SU-DHL-6 (cell line): ENCODE measurements around the gene PLCB2.

Source experiments
- H2AFZ ChIP-seq: fragments of 200-600 bp; sonication (generic); 2 replicates; pipeline ENCODE4 v1.6.1; 2014; ENCODE audit warnings: low read depth, mild to moderate bottlenecking, moderate library complexity, mixed read lengths, antibody characterized with exemption, low read length; ENCODE audit not compliant: severe bottlenecking
- H3F3A ChIP-seq: fragments of 200-600 bp; shearing (Covaris generic); 2 replicates; pipeline ENCODE4 v1.6.0; 2016; ENCODE audit warnings: antibody characterized with exemption, mild to moderate bottlenecking; ENCODE audit not compliant: insufficient read depth
- H3K27ac ChIP-seq: fragments of 200-600 bp; sonication (generic); 2 replicates; pipeline ENCODE4 v1.5.1; 2016; ENCODE audit warnings: low read depth, mild to moderate bottlenecking, low read length, moderate library complexity, mixed read lengths
- H3K27me3 ChIP-seq: fragments of 200-600 bp; sonication (generic), shearing (Covaris generic); 2 replicates; pipeline ENCODE4 v1.6.0; 2014; ENCODE audit warnings: mild to moderate bottlenecking, low read length
- H3K36me3 ChIP-seq: fragments of 200-600 bp; sonication (generic); 2 replicates; pipeline ENCODE4 v1.6.1; 2014; ENCODE audit warnings: mild to moderate bottlenecking, low read length, mixed read lengths
- H3K4me2 ChIP-seq: fragments of 300-600, 200-600 bp; shearing (Covaris generic), sonication (generic); 2 replicates; pipeline ENCODE4 v1.6.0; 2014; ENCODE audit warnings: low read length, low read depth, mild to moderate bottlenecking; ENCODE audit not compliant: poor library complexity, severe bottlenecking
- H3K4me3 ChIP-seq: fragments of 200-600 bp; sonication (generic); 2 replicates; pipeline ENCODE4 v1.5.1; 2014; ENCODE audit warnings: antibody characterized with exemption, low read length, mild to moderate bottlenecking, mixed read lengths; ENCODE audit not compliant: insufficient read depth, poor library complexity, severe bottlenecking
- H3K79me2 ChIP-seq: fragments of 200-600 bp; sonication (generic); 2 replicates; pipeline ENCODE4 v1.6.1; 2014; ENCODE audit warnings: mild to moderate bottlenecking, low read length, moderate library complexity; ENCODE audit not compliant: insufficient read depth
- H3K9ac ChIP-seq: fragments of 200-600 bp; sonication (generic); 2 replicates; pipeline ENCODE4 v1.7.0; 2014; ENCODE audit warnings: mild to moderate bottlenecking, low read length
- H3K9me2 ChIP-seq: fragments of 200-600 bp; sonication (generic); replicated peaks from 2 replicates; pipeline ENCODE4 v1.6.1; 2014; ENCODE audit warnings: low read length; ENCODE audit not compliant: insufficient read depth
- H3K9me3 ChIP-seq: fragments of 200-600 bp; sonication (generic); 2 replicates; pipeline ENCODE4 v1.6.1; 2014; ENCODE audit warnings: low read length, mixed read lengths; ENCODE audit not compliant: insufficient read depth
- H4K20me1 ChIP-seq: fragments of 200-600 bp; sonication (generic); 2 replicates; pipeline ENCODE4 v1.6.1; 2014; ENCODE audit warnings: low read depth, mild to moderate bottlenecking, antibody characterized with exemption, low read length, moderate library complexity, mixed read lengths
- EZH2phosphoT487 ChIP-seq: fragments of 200-600 bp; sonication (generic), shearing (Covaris generic); conservative IDR thresholded peaks from 2 replicates; pipeline ENCODE4 v1.6.1; 2018; ENCODE audit warnings: mild to moderate bottlenecking, antibody characterized with exemption, low read length, moderate library complexity, mixed read lengths
- TF ChIP-seq, protein P1 (sequence below): fragments of 200-600 bp; sonication (generic); IDR thresholded peaks from one replicate; pipeline ENCODE4 v1.5.1; 2017; ENCODE audit warnings: antibody characterized with exemption, mild to moderate bottlenecking, low read length, moderate library complexity; ENCODE audit not compliant: insufficient read depth, poor library complexity, severe bottlenecking

PLCB2 gene

DNA sequence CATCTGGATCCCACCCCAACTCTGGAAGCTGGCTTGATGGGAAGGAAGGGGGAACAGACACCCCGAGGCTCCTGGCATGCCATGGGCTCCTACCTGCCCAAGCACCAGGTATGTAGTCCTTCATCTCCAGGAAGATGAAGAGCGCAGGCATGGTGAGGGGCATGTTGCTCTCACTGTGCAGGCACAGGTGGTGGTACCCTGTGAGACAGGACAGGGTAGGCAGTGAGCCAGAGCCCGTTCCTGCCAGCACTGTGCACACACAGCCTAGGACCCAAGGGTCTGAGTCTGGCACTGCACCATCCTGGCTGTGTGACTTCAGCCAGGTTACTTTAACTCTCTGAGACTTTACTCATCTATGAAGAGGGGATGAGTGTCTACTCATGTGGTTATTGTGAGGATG is 15.5 kb downstream of the PLCB2 start:
- H3K27me3 ChIP-seq = no peaks in the 10 kb centered on the region
- no peak overlapping the region for H3K4me2 ChIP-seq
- no peaks in the 10 kb centered on the region for H4K20me1 ChIP-seq
- no peaks in the 10 kb centered on the region for H3K36me3 ChIP-seq
- H3K27ac ChIP-seq = no peak overlapping the region
- H3K9ac ChIP-seq = no peak overlapping the region
- no peaks in the 10 kb centered on the region for H3F3A ChIP-seq
- no peaks in the 10 kb centered on the region for H3K79me2 ChIP-seq
- TF ChIP-seq EZH2phosphoT487 = no peak
- TF ChIP-seq, protein P1, sequence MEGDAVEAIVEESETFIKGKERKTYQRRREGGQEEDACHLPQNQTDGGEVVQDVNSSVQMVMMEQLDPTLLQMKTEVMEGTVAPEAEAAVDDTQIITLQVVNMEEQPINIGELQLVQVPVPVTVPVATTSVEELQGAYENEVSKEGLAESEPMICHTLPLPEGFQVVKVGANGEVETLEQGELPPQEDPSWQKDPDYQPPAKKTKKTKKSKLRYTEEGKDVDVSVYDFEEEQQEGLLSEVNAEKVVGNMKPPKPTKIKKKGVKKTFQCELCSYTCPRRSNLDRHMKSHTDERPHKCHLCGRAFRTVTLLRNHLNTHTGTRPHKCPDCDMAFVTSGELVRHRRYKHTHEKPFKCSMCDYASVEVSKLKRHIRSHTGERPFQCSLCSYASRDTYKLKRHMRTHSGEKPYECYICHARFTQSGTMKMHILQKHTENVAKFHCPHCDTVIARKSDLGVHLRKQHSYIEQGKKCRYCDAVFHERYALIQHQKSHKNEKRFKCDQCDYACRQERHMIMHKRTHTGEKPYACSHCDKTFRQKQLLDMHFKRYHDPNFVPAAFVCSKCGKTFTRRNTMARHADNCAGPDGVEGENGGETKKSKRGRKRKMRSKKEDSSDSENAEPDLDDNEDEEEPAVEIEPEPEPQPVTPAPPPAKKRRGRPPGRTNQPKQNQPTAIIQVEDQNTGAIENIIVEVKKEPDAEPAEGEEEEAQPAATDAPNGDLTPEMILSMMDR = no peak
- no peaks in the 10 kb centered on the region for H3K9me3 ChIP-seq
- H2AFZ ChIP-seq = no peak overlapping the region
- no peaks in the 10 kb centered on the region for H3K9me2 ChIP-seq
- H3K4me3 ChIP-seq = no peak overlapping the region

DNA sequence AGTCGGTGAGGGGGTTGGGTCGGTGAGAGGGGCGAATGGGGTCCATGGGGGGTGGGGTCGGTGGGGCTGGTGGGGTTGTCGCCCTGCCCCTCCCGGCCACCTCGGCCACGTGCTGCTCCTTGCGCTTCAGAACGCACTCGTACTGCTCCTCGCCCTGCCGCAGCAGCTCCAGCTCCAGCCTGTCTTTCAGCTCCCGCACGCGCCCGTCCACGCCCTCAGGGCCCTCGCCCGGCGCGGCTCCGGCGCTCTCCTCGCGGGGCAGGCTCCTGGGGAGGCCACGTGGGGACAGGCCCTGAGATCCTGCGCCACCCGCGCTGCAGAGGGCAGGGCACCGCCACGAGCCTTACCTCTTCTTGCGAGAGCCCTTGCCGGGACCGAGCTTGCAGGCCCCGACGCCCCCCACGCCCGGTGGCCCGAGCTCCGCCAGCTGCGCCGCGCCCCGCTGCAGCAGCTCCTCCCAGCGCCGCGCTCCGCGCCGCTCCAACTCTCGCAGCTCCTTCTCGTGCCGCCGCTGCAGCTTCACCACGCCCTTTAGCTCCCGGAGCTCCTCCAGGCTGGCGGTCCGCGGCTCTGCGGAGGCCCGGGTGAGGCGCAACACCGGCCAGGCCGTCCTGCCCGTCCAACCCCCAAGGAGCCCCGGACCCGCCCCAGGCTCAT is 16.7 kb downstream of the PLCB2 start:
- Histone ChIP-seq H3K27ac (no peak overlapping the region), H3K9ac (no peak overlapping the region), H3K79me2 (no peaks in the 10 kb centered on the region), H4K20me1 (no peaks in the 10 kb centered on the region), H3K4me2 (no peak overlapping the region), H3K27me3 (no peaks in the 10 kb centered on the region), H3K36me3 (no peaks in the 10 kb centered on the region), H3K9me2 (no peaks in the 10 kb centered on the region), H3K4me3 (no peak overlapping the region), H2AFZ (no peak overlapping the region), H3F3A (no peaks in the 10 kb centered on the region), H3K9me3 (no peaks in the 10 kb centered on the region)
- TF ChIP-seq, protein P1 = no peak
- TF ChIP-seq EZH2phosphoT487 = no peak

DNA sequence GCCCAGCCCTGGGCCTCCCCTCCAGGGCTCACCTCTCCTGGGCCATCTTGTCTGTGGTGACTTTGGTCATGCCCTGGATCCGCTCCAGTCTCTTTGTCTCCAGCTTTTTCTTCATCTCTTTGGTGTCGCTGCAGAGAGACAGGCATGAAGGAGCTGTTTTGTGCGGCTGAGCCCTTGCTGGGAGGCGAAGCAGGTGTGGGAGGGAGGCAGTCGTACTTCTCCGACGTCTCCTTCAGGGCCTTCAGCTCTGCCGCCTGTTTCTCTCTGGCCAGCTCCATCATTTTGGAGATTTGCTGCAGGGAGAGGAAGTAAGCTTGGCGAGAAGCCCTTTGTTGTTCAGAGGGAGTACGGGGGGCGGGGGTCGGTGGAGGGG is 17.2 kb downstream of the PLCB2 start:
- no peaks in the 10 kb centered on the region for H3K27me3 ChIP-seq
- H3K79me2 ChIP-seq = no peaks in the 10 kb centered on the region
- no peaks in the 10 kb centered on the region for H4K20me1 ChIP-seq
- TF ChIP-seq, protein P1 = no peak
- TF ChIP-seq EZH2phosphoT487 = no peak
- H3K9ac ChIP-seq = no peak overlapping the region
- H3K36me3 ChIP-seq = no peaks in the 10 kb centered on the region
- no peak overlapping the region for H3K4me2 ChIP-seq
- no peak overlapping the region for H3K27ac ChIP-seq
- no peaks in the 10 kb centered on the region for H3K9me2 ChIP-seq
- H3K9me3 ChIP-seq = no peaks in the 10 kb centered on the region
- no peak overlapping the region for H3K4me3 ChIP-seq
- no peaks in the 10 kb centered on the region for H3F3A ChIP-seq
- H2AFZ ChIP-seq = no peak overlapping the region
